SK-N-SH (cell line): ENCODE data around the gene NAMPT. TPM values are rescaled to one million over a fixed set of nuclear protein-coding genes. Genes with fewer than 3 reads are reported as not detected.

Source experiments
- CTCF ChIA-PET: fragments of 300-600, 350-600 bp; formaldehyde crosslinking; extraction: SDS; loops from one replicate; lab custom pipeline; 2021; lab: Yijun Ruan, JAX
- POLR2A ChIA-PET: fragments of 350-600 bp; sonication (Branson Sonifier 250); formaldehyde crosslinking; extraction: SDS; loops from one replicate; lab custom pipeline; 2020; ENCODE audit warnings: antibody characterized with exemption, inconsistent platforms; lab: Yijun Ruan, JAX
- DNase-seq: peaks from one replicate; pipeline ENCODE4 v3.0.0; 2012
- H2AFZ ChIP-seq: fragments of 200-600 bp; sonication (generic); 2 replicates; pipeline ENCODE4 v1.8.1; 2016; ENCODE audit warnings: antibody characterized with exemption, mild to moderate bottlenecking, low read depth
- H3F3A ChIP-seq: fragments of 200-600 bp; sonication (generic); replicated peaks from 2 replicates; pipeline ENCODE3; 2016; ENCODE audit warnings: antibody characterized with exemption, mild to moderate bottlenecking; ENCODE audit not compliant: insufficient read depth
- H3K27ac ChIP-seq, 2 experiments: fragments of 200-500 bp in 1 of 2; fragments of 200-600 bp in 1 of 2; sonication (Bioruptor generic) in 1 of 2; sonication (generic), shearing (Covaris generic) in 1 of 2; 2 replicates each; pipeline versions ENCODE4 v1.5.1 to v1.6.1; 2014 to 2016; ENCODE audit warnings: low read depth in 2 of 2, inconsistent platforms in 1 of 2, low read length in 1 of 2, mild to moderate bottlenecking in 1 of 2, mixed read lengths in 1 of 2
- H3K27me3 ChIP-seq: fragments of 200-600 bp; sonication (generic), shearing (Covaris generic); 2 replicates; pipeline ENCODE4 v1.6.1; 2016; ENCODE audit warnings: mixed run types; ENCODE audit not compliant: insufficient read depth
- H3K36me3 ChIP-seq, 2 experiments: fragments of 200-500 bp in 1 of 2; fragments of 200-600 bp in 1 of 2; sonication (Bioruptor generic) in 1 of 2; sonication (generic) in 1 of 2; replicated peaks in 1 of 2; 2 replicates each; pipeline versions ENCODE3 to v1.5.1; 2014 to 2016; ENCODE audit warnings: low read length in 1 of 2, mild to moderate bottlenecking in 1 of 2; ENCODE audit not compliant: insufficient read depth in 2 of 2, control insufficient read depth in 1 of 2
- H3K4me1 ChIP-seq, 2 experiments: fragments of 200-500 bp in 1 of 2; fragments of 200-600 bp in 1 of 2; sonication (Bioruptor generic) in 1 of 2; sonication (generic), shearing (Covaris generic) in 1 of 2; 2 replicates each; pipeline versions ENCODE4 v1.5.1 to v1.6.1; 2014 to 2016; ENCODE audit warnings: low read depth in 1 of 2, low read length in 1 of 2, mixed run types in 1 of 2; ENCODE audit not compliant: insufficient read depth in 2 of 2, control insufficient read depth in 1 of 2
- H3K4me2 ChIP-seq: fragments of 200-600 bp; sonication (generic), shearing (Covaris generic); 2 replicates; pipeline ENCODE4 v1.6.1; 2017; ENCODE audit warnings: mixed run types
- H3K4me3 ChIP-seq, 2 experiments: fragments of 200-500 bp in 1 of 2; fragments of 200-600 bp in 1 of 2; sonication (Bioruptor generic) in 1 of 2; sonication (generic), shearing (Covaris generic) in 1 of 2; 2 replicates each; pipeline versions ENCODE4 v1.5.1 to v1.8.1; 2014 to 2016; ENCODE audit warnings: low read depth in 2 of 2, inconsistent platforms in 1 of 2, low read length in 1 of 2, mild to moderate bottlenecking in 1 of 2, mixed read lengths in 1 of 2, moderate library complexity in 1 of 2
- H3K79me2 ChIP-seq: fragments of 200-600 bp; sonication (generic); 2 replicates; pipeline ENCODE4 v1.8.1; 2017; ENCODE audit warnings: mild to moderate bottlenecking; ENCODE audit not compliant: insufficient read depth
- H3K9ac ChIP-seq: fragments of 200-600 bp; sonication (generic); 2 replicates; pipeline ENCODE4 v1.6.1; 2017; ENCODE audit warnings: mixed run types
- H3K9me2 ChIP-seq: fragments of 200-600 bp; sonication (generic); 2 replicates; pipeline ENCODE4 v1.6.1; 2017; ENCODE audit warnings: mixed run types
- H3K9me3 ChIP-seq: fragments of 200-600 bp; sonication (generic); 2 replicates; pipeline ENCODE4 v1.6.1; 2017; ENCODE audit warnings: mixed run types, mild to moderate bottlenecking, moderate library complexity
- H4K20me1 ChIP-seq: fragments of 200-600 bp; sonication (generic); 2 replicates; pipeline ENCODE4 v1.6.1; 2017; ENCODE audit warnings: mild to moderate bottlenecking, mixed run types; ENCODE audit not compliant: insufficient read depth
- ELF1 ChIP-seq: IDR thresholded peaks from 2 replicates; pipeline ENCODE4 v1.4.0; 2012
- EP300 ChIP-seq, 2 experiments: IDR thresholded peaks; 2 replicates each; pipeline versions ENCODE4 v1.4.0 to v1.6.1; 2012; ENCODE audit warnings: borderline replicate concordance in 1 of 2, low read depth in 1 of 2, low read length in 1 of 2
- EZH2phosphoT487 ChIP-seq: fragments of 200-600 bp; sonication (generic); IDR thresholded peaks from 2 replicates; pipeline ENCODE4 v1.6.1; 2017; ENCODE audit warnings: low read depth, mixed run types, mild to moderate bottlenecking, antibody characterized with exemption, moderate library complexity, borderline replicate concordance
- MXI1 ChIP-seq: IDR thresholded peaks from 2 replicates; pipeline ENCODE4 v1.6.1; 2012; ENCODE audit warnings: mild to moderate bottlenecking, low read depth, low read length, improper control_type of control experiment
- NRF1 ChIP-seq: IDR thresholded peaks from 2 replicates; pipeline ENCODE4 v1.6.1; 2012; ENCODE audit warnings: low read depth, mild to moderate bottlenecking, low read length
- POLR2AphosphoS5 ChIP-seq: IDR thresholded peaks from 2 replicates; pipeline ENCODE4 v1.6.1; 2012; ENCODE audit warnings: low read depth, low read length
- RXRA ChIP-seq: IDR thresholded peaks from 2 replicates; pipeline ENCODE4 v1.4.0; 2012; ENCODE audit warnings: low read depth, mild to moderate bottlenecking, borderline replicate concordance
- TAF1 ChIP-seq: IDR thresholded peaks from 2 replicates; pipeline ENCODE4 v1.6.1; 2012; ENCODE audit warnings: low read depth, mild to moderate bottlenecking, low read length, moderate library complexity, borderline replicate concordance
- TCF12 ChIP-seq: IDR thresholded peaks from 2 replicates; pipeline ENCODE4 v1.4.0; 2012
- TEAD4 ChIP-seq: IDR thresholded peaks from 2 replicates; pipeline ENCODE4 v1.4.0; 2012; ENCODE audit warnings: mild to moderate bottlenecking, borderline replicate concordance; ENCODE audit not compliant: insufficient read depth
- YY1 ChIP-seq: IDR thresholded peaks from 2 replicates; pipeline ENCODE4 v1.4.0; 2012; ENCODE audit warnings: low read depth, mild to moderate bottlenecking
- WGBS: methylation state at CpG from one replicate; pipeline ENCODE4 v1.1.6; 2017; ENCODE audit warnings: low lambda C conversion rate; 5-methylcytosine and 5-hydroxymethylcytosine counted together
- polyA plus RNA-seq, 3 experiments: library from polyadenylated mRNA; depleted of rRNA; stranded (reverse); fragments of >200 nt; gene quantifications; 2 replicates each; pipeline ENCODE4 v1.2.3, GENCODE V29; 2012
- TF ChIP-seq, protein P1 (sequence below): IDR thresholded peaks from 2 replicates; pipeline ENCODE4 v1.4.0; 2012; ENCODE audit warnings: low read depth, borderline replicate concordance
- TF ChIP-seq, protein P2 (sequence below): IDR thresholded peaks from 2 replicates; pipeline ENCODE4 v1.4.0; 2012; ENCODE audit warnings: low read depth, borderline replicate concordance
- TF ChIP-seq, protein P3 (sequence below): IDR thresholded peaks from 2 replicates; pipeline ENCODE4 v1.4.0; 2012; ENCODE audit warnings: low read depth
- TF ChIP-seq, protein P4 (sequence below): IDR thresholded peaks from 2 replicates; pipeline ENCODE4 v1.6.1; 2012; ENCODE audit warnings: mild to moderate bottlenecking, low read depth, low read length, moderate library complexity

The NAMPT gene
- polyA plus RNA-seq, 1 of the 3 experiments (the other 2 are of a cell fraction), result 20.1 TPM

- TF ChIP-seq TEAD4 (peak; percentile 55; the same call in 1 of the 2 replicates), EZH2phosphoT487 (no peak), EP300 (IDR thresholded peaks at IDR 0.05; ENCODE audit: borderline replicate concordance in 1 of 2, low read depth in 1 of 2, low read length in 1 of 2) (peak; percentile 6 to 48; a peak in 1 of 4 replicates), RXRA (peak; percentile 81; the same call in 1 of the 2 replicates), YY1 (no peak), ELF1 (peak; percentile 56; the same call in 1 of the 2 replicates), NRF1 (peak; percentile 89), POLR2AphosphoS5 (peak; percentile 76; the same call in 1 of the 2 replicates)
- TF ChIP-seq, protein P1, sequence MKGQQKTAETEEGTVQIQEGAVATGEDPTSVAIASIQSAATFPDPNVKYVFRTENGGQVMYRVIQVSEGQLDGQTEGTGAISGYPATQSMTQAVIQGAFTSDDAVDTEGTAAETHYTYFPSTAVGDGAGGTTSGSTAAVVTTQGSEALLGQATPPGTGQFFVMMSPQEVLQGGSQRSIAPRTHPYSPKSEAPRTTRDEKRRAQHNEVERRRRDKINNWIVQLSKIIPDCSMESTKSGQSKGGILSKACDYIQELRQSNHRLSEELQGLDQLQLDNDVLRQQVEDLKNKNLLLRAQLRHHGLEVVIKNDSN, result peak; percentile 80
- TF ChIP-seq, protein P2, sequence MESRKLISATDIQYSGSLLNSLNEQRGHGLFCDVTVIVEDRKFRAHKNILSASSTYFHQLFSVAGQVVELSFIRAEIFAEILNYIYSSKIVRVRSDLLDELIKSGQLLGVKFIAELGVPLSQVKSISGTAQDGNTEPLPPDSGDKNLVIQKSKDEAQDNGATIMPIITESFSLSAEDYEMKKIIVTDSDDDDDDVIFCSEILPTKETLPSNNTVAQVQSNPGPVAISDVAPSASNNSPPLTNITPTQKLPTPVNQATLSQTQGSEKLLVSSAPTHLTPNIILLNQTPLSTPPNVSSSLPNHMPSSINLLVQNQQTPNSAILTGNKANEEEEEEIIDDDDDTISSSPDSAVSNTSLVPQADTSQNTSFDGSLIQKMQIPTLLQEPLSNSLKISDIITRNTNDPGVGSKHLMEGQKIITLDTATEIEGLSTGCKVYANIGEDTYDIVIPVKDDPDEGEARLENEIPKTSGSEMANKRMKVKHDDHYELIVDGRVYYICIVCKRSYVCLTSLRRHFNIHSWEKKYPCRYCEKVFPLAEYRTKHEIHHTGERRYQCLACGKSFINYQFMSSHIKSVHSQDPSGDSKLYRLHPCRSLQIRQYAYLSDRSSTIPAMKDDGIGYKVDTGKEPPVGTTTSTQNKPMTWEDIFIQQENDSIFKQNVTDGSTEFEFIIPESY, result no peak
These were observed 470 bp upstream of the NAMPT start (continued) for GRCh38 chr7:106285051-106285854.

- Histone ChIP-seq H3K4me1 (peaks cover 5 to 22% of the 10 kb centered on the region in 2 experiments; a peak in 3 of 4 replicates), H3K9ac (peak overlapping the region; percentile 81), H3K9me3 (no peaks in the 10 kb centered on the region), H3K36me3 (peaks cover 0 to 4% of the 10 kb centered on the region in 2 experiments), H2AFZ (peak overlapping the region; percentile 64; the same call in 1 of the 2 replicates), H3K9me2 (no peaks in the 10 kb centered on the region), H3K27me3 (no peaks in the 10 kb centered on the region), H3K79me2 (peaks cover 51% of the 10 kb centered on the region), H4K20me1 (peaks cover 17% of the 10 kb centered on the region), H3K27ac (peak overlapping the region; percentile 87 to 98), H3K4me3 (peak overlapping the region; percentile 90 to 98), H3K4me2 (peak overlapping the region; percentile 88), H3F3A (peaks cover 19% of the 10 kb centered on the region)
- TF ChIP-seq, protein P3, sequence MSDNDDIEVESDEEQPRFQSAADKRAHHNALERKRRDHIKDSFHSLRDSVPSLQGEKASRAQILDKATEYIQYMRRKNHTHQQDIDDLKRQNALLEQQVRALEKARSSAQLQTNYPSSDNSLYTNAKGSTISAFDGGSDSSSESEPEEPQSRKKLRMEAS, result peak; percentile 68; the same call in 1 of the 2 replicates
- TF ChIP-seq, protein P4, sequence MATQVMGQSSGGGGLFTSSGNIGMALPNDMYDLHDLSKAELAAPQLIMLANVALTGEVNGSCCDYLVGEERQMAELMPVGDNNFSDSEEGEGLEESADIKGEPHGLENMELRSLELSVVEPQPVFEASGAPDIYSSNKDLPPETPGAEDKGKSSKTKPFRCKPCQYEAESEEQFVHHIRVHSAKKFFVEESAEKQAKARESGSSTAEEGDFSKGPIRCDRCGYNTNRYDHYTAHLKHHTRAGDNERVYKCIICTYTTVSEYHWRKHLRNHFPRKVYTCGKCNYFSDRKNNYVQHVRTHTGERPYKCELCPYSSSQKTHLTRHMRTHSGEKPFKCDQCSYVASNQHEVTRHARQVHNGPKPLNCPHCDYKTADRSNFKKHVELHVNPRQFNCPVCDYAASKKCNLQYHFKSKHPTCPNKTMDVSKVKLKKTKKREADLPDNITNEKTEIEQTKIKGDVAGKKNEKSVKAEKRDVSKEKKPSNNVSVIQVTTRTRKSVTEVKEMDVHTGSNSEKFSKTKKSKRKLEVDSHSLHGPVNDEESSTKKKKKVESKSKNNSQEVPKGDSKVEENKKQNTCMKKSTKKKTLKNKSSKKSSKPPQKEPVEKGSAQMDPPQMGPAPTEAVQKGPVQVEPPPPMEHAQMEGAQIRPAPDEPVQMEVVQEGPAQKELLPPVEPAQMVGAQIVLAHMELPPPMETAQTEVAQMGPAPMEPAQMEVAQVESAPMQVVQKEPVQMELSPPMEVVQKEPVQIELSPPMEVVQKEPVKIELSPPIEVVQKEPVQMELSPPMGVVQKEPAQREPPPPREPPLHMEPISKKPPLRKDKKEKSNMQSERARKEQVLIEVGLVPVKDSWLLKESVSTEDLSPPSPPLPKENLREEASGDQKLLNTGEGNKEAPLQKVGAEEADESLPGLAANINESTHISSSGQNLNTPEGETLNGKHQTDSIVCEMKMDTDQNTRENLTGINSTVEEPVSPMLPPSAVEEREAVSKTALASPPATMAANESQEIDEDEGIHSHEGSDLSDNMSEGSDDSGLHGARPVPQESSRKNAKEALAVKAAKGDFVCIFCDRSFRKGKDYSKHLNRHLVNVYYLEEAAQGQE, result 0 out of 2 replicates have a peak, but pooled peaks have one; percentile 3
- 0 out of 2 replicates have a peak, but pooled peaks have one; percentile 6 for TF ChIP-seq TAF1
- no peak for TF ChIP-seq TCF12
- peak; percentile 94 for TF ChIP-seq MXI1
- ChIA-PET POLR2A (interaction anchor here (1.3 to 1.6 kb wide), 5 partner anchors 10 to 178 kb away, joined by 4 to 5 read pairs (median 4); partner anchors contain the start of gene SYPL1), CTCF (interaction anchor here (0.8 to 3.9 kb wide), 6 partner anchors 9 to 377 kb away, joined by 3 to 21 read pairs (median 4); partner anchors contain the start of gene CCDC71L)
- DNase-seq, result peak; percentile 81
- WGBS, result 1% methylated on average over 36 of the region's 72 CpGs
These were observed 711 bp downstream of the NAMPT start for GRCh38 chr7:106283831-106284713.
